ENCODE results near the gene MALT1.
"Not testable (repeated sequence)": the region's sequence is repeated elsewhere in the genome, so short reads cannot be mapped to it uniquely, and the experiment has no call there.

DNA sequence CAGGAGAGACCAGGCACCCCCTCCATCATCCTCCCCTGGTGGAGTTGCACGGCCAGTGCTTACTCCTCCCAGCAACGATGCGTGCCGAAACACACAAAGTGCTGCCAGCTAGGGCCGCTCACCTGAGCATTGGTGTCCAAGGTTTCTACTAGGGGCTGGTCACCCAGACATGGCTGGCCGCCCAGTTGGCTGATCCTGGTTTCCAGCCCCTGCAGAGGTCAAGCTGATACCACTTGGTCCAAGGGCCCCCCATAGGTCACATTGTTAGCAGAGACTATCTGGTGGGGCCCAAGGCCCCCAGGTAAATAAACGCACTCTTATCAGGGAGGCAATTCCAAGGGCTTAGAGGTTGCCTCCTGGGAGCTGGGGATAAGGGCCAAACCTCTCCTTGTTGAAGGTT is 86.1 kb downstream of the MALT1 start:
- TF ChIP-seq, protein P1, sequence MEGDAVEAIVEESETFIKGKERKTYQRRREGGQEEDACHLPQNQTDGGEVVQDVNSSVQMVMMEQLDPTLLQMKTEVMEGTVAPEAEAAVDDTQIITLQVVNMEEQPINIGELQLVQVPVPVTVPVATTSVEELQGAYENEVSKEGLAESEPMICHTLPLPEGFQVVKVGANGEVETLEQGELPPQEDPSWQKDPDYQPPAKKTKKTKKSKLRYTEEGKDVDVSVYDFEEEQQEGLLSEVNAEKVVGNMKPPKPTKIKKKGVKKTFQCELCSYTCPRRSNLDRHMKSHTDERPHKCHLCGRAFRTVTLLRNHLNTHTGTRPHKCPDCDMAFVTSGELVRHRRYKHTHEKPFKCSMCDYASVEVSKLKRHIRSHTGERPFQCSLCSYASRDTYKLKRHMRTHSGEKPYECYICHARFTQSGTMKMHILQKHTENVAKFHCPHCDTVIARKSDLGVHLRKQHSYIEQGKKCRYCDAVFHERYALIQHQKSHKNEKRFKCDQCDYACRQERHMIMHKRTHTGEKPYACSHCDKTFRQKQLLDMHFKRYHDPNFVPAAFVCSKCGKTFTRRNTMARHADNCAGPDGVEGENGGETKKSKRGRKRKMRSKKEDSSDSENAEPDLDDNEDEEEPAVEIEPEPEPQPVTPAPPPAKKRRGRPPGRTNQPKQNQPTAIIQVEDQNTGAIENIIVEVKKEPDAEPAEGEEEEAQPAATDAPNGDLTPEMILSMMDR (IDR thresholded peaks at IDR 0.05): not testable (repeated sequence)
- TF ChIP-seq POLR2A (IDR thresholded peaks at IDR 0.05): not testable (repeated sequence)
